Colonic mucosa (tissue), 4 donors: ENCODE data around the gene RFX2. TPM values are rescaled to one million over a fixed set of nuclear protein-coding genes. Genes with fewer than 3 reads are reported as not detected.

Source experiments
- DNase-seq: peaks from one replicate; pipeline ENCODE4 v3.0.0-alpha.2; 2020
- H3K27ac ChIP-seq: fragments of 200-600 bp; one replicate; pipeline ENCODE4 v1.8.0; 2021
- H3K27me3 ChIP-seq: fragments of 200-600 bp; one replicate; pipeline ENCODE4 v1.8.0; 2021
- H3K36me3 ChIP-seq: fragments of 200-600 bp; one replicate; pipeline ENCODE4 v1.8.0; 2021
- H3K4me1 ChIP-seq: fragments of 200-600 bp; one replicate; pipeline ENCODE4 v1.8.0; 2021; ENCODE audit warnings: mild to moderate bottlenecking
- H3K4me3 ChIP-seq: fragments of 200-600 bp; one replicate; pipeline ENCODE4 v1.8.0; 2021
- H3K9ac ChIP-seq, 2 donors: one replicate each; pipeline ENCODE4 v1.7.0; 2013; ENCODE audit warnings: control low read depth in 2 of 2, low read depth in 2 of 2, low read length in 2 of 2
- H3K9me3 ChIP-seq: fragments of 200-600 bp; one replicate; pipeline ENCODE4 v1.8.0; 2021
- CTCF ChIP-seq: fragments of 200-600 bp; IDR thresholded peaks from one replicate; pipeline ENCODE4 v1.8.0; 2022; ENCODE audit warnings: antibody characterized with exemption, mild to moderate bottlenecking
- intact Hi-C: fragments of 100-400 bp; cut with DNase I; formaldehyde crosslinking; loops from one replicate; pipeline ENCODE4 v1.14.1; 2022
- total RNA-seq, 2 donors: library from RNA; stranded (reverse); fragmentation: NEBNext Ultra II Directional in 1 of 2; extraction: Animal tissue kit (Norgen Biotek cat#: 25700) in 1 of 2; gene quantifications; one replicate each; pipeline ENCODE4 v1.2.1, GENCODE V29; 2021
- donor health status: healthy.
- donor health status: DM: no; HTN: no; CAD: no.
- donor health status: DM: no; HTN: no; CAD: no.

Gene RFX2
- total RNA-seq, 2 donors from 2014 or later = 6.2 to 7.3 TPM

DNA sequence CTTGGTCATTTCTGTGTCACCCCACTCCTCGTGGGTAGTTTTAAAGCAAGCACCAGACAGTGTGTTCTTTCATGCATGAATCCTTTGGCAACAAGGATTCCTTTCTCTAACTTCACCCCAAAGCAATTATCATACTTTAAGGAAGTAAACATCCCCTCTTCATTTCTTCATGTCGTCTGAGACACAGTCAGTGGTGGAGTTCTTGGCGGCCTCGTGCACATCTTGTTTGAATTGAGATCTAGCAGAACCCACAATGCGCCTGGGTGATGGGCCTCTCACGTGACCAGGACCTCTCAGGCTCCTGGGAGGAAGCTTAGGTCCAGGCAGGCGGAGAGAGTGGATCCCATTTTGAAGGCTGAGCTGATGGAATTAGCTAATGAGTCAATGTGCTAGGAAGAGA, 27.8 kb upstream of the RFX2 start:
- H3K9ac ChIP-seq = no peak overlapping the region
- TF ChIP-seq CTCF = no peak
- H3K9me3 ChIP-seq = no peaks in the 10 kb centered on the region
- no peaks in the 10 kb centered on the region for H3K27me3 ChIP-seq
- intact Hi-C loops = no loop called here
- H3K27ac ChIP-seq = no peak overlapping the region
- H3K4me1 ChIP-seq = no peaks in the 10 kb centered on the region
- H3K4me3 ChIP-seq = no peak overlapping the region
- no peak for DNase-seq
- no peaks in the 10 kb centered on the region for H3K36me3 ChIP-seq

DNA sequence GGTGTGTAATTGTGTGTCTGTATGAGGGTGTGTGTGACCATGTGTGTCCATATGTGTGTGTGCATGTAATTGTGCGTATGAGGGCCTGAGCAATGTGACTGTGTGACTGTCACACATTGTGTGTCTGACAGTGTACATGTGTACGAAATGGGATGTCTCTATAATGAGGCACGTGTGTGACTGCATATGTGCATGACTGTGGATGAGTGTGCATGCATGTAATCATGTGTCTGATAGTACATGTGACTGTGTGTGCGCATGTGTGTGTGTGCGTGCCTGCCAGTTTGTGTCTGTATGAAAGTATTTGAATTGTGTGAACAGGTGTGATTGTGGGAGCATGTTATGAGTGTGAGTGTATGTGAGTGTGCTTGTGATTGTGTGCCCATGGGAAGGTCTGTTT, 22.9 kb upstream of the RFX2 start:
- Histone ChIP-seq H3K4me1 (no peaks in the 10 kb centered on the region), H3K9me3 (no peaks in the 10 kb centered on the region), H3K27ac (no peak overlapping the region), H3K4me3 (no peak overlapping the region), H3K27me3 (no peaks in the 10 kb centered on the region), H3K36me3 (no peaks in the 10 kb centered on the region), H3K9ac (no peak overlapping the region)
- no peak for TF ChIP-seq CTCF
- no peak for DNase-seq
- intact Hi-C loops = no loop called here

DNA sequence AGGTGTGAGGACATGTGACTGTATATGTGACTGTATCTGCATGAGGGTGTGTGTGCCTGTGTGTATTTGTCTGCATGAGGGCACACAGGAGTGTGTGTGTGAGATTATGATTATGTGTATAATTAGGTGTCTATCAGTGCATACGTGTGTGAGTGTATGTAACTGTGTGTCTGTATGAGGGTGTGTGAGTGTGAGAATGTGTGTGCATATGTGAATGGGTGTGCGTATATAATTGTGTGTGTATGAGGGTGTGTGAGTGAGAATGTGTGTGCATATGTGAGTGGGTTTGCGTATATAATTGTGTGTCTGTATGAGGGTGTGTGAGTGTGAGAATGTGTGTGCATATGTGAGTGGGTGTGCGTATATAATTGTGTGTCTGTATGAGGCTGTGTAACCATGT, 22.2 kb upstream of the RFX2 start:
- no peak for DNase-seq
- no peaks in the 10 kb centered on the region for H3K27me3 ChIP-seq
- no peaks in the 10 kb centered on the region for H3K4me1 ChIP-seq
- intact Hi-C loops = no loop called here
- no peak overlapping the region for H3K4me3 ChIP-seq
- H3K9me3 ChIP-seq = no peaks in the 10 kb centered on the region
- no peak overlapping the region for H3K9ac ChIP-seq
- TF ChIP-seq CTCF = no peak
- H3K27ac ChIP-seq = no peak overlapping the region
- no peaks in the 10 kb centered on the region for H3K36me3 ChIP-seq

- no peaks in the 10 kb centered on the region for H3K36me3 ChIP-seq
- H3K9me3 ChIP-seq = no peaks in the 10 kb centered on the region
- no peak for TF ChIP-seq CTCF
- H3K4me1 ChIP-seq = no peaks in the 10 kb centered on the region
- no peak for DNase-seq
- H3K4me3 ChIP-seq = no peak overlapping the region
- intact Hi-C loops = no loop called here
- H3K27me3 ChIP-seq = no peaks in the 10 kb centered on the region
- no peak overlapping the region for H3K27ac ChIP-seq
- no peak overlapping the region for H3K9ac ChIP-seq
Observed at GRCh38 chr19:6127716-6128335, 17.5 kb upstream of the RFX2 start.

DNA sequence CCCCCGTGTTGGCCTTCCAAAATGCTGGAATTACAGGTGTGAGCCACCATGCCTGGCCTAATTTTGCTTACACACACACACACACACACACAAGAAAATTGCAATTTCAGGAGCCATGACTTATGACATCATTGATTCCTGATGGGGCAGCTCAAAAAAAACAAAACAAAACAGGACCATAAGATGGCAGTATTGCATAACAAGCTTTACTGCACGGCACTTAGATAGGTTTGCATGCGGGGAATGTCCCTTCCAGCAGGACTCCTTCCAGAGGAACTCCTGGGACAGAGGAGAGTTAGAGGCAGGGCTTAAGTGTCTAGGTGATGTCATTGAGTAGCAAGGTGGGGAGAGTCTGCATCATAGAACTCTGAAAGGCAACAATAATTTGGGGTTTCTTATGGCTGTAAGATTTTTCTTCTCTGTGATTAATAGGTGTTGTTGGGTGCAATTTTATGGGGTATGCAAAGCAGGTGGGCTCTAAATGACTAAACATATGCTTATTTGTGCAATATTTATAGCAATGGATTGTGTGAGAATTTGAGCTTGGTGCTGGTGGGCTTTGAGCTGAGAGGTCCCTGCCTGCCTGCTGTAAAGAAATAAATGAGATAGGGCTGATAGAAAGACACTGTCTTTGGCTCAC, 16.2 kb upstream of the RFX2 start:
- Histone ChIP-seq H3K27ac (no peak overlapping the region), H3K4me3 (no peak overlapping the region), H3K9ac (no peak overlapping the region), H3K36me3 (no peaks in the 10 kb centered on the region), H3K4me1 (no peaks in the 10 kb centered on the region), H3K27me3 (no peaks in the 10 kb centered on the region), H3K9me3 (no peaks in the 10 kb centered on the region)
- DNase-seq = no peak
- intact Hi-C loops = no loop called here
- TF ChIP-seq CTCF = no peak
